ENCODE measurements around the gene PAN3.
"Not testable (repeated sequence)": the region's sequence is repeated elsewhere in the genome, so short reads cannot be mapped to it uniquely, and the experiment has no call there.

PAN3 gene
- 27.6 to 68.6 (median 39.7) reads per million in 17 experiments for total RNA-seq

- DNase-seq, result peak; percentile 94 to 97 (median 96)
Measured at GRCh38 chr13:28138012-28138755, at the start of gene PAN3. TSS of gene PAN3 (plus strand) at chr13:28138545. CDS start at chr13:28138658, 113 bp downstream.

- DNase-seq, result no peak
Measured at GRCh38 chr13:28089065-28089464, 49.3 kb upstream of the PAN3 start.

- DNase-seq, result no peak
Measured at GRCh38 chr13:28092431-28092830, 45.9 kb upstream of the PAN3 start.

- DNase-seq, result no peak
Measured at GRCh38 chr13:28093881-28094280, 44.5 kb upstream of the PAN3 start.

GRCh38 chr13:28094306-28094705 lies 44.0 kb upstream of the PAN3 start:
- peak in 2 of 4 experiments; percentile 63 for DNase-seq

- no peak for DNase-seq
Measured at GRCh38 chr13:28097503-28097902, 40.8 kb upstream of the PAN3 start.

- no peak for DNase-seq
Measured at GRCh38 chr13:28099396-28100149, 38.8 kb upstream of the PAN3 start.

- DNase-seq, result peak; percentile 33 to 71 (median 50)
Measured at GRCh38 chr13:28100150-28101121, 37.9 kb upstream of the PAN3 start, which contains the start of gene FLT3. TSS of gene FLT3 (minus strand) at chr13:28100576. CDS start at chr13:28100510, 66 bp downstream.

GRCh38 chr13:28101886-28102285 lies 36.5 kb upstream of the PAN3 start:
- not testable (repeated sequence) for DNase-seq

- no peak for DNase-seq
Measured at GRCh38 chr13:28106976-28107375, 31.4 kb upstream of the PAN3 start.

- DNase-seq, result no peak
Measured at GRCh38 chr13:28110414-28110813, 27.9 kb upstream of the PAN3 start.

GRCh38 chr13:28116736-28117135 lies 21.6 kb upstream of the PAN3 start:
- DNase-seq, result no peak

GRCh38 chr13:28117689-28118377 lies 20.5 kb upstream of the PAN3 start:
- DNase-seq, result peak in 3 of 4 experiments; percentile 39 to 44 (median 41)

GRCh38 chr13:28120317-28120716 lies 18.0 kb upstream of the PAN3 start:
- no peak for DNase-seq

- DNase-seq, result no peak
Measured at GRCh38 chr13:28121224-28121623, 17.1 kb upstream of the PAN3 start.

- no peak for DNase-seq
Measured at GRCh38 chr13:28128030-28128429, 10.3 kb upstream of the PAN3 start.

- no peak for DNase-seq
Measured at GRCh38 chr13:28128926-28129325, 9.4 kb upstream of the PAN3 start.

GRCh38 chr13:28129911-28130693 lies 8.2 kb upstream of the PAN3 start:
- no peak for DNase-seq

- DNase-seq, result no peak
Measured at GRCh38 chr13:28131646-28132045, 6.7 kb upstream of the PAN3 start.

GRCh38 chr13:28136916-28137315 lies 1.4 kb upstream of the PAN3 start:
- peak in 3 of 4 experiments; percentile 26 to 36 (median 29) for DNase-seq

- DNase-seq, result peak in 1 of 4 experiments; percentile 26
Measured at GRCh38 chr13:28137596-28137995, 749 bp upstream of the PAN3 start.

Data from suppressor macrophage (primary cell).